ENCODE results near the gene ITGAD.

The ITGAD gene

GRCh38 chr16:31404353-31405064, 11.4 kb downstream of the ITGAD start:
- peak; percentile 96 for ATAC-seq
- TF ChIP-seq CSDC2 (CRISPR knock-in tag; IDR thresholded peaks at IDR 0.05) (no peak), ZNF70 (CRISPR knock-in tag; IDR thresholded peaks at IDR 0.05) (no peak), OSR1 (CRISPR knock-in tag; IDR thresholded peaks at IDR 0.05) (no peak), ZC3H10 (CRISPR knock-in tag; IDR thresholded peaks at IDR 0.05) (no peak), ZFP30 (CRISPR knock-in tag; IDR thresholded peaks at IDR 0.05) (no peak), ISL1 (CRISPR knock-in tag; IDR thresholded peaks at IDR 0.05) (no peak), BACH2 (CRISPR knock-in tag; IDR thresholded peaks at IDR 0.05; ENCODE audit: borderline replicate concordance) (no peak), CSRNP3 (CRISPR knock-in tag; IDR thresholded peaks at IDR 0.05) (no peak)
- TF ChIP-seq, protein P1, sequence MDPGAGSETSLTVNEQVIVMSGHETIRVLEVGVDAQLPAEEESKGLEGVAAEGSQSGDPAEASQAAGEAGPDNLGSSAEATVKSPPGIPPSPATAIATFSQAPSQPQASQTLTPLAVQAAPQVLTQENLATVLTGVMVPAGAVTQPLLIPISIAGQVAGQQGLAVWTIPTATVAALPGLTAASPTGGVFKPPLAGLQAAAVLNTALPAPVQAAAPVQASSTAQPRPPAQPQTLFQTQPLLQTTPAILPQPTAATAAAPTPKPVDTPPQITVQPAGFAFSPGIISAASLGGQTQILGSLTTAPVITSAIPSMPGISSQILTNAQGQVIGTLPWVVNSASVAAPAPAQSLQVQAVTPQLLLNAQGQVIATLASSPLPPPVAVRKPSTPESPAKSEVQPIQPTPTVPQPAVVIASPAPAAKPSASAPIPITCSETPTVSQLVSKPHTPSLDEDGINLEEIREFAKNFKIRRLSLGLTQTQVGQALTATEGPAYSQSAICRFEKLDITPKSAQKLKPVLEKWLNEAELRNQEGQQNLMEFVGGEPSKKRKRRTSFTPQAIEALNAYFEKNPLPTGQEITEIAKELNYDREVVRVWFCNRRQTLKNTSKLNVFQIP (CRISPR knock-in tag; IDR thresholded peaks at IDR 0.05; ENCODE audit: borderline replicate concordance, low read depth), result no peak

GRCh38 chr16:31407406-31407805, 14.3 kb downstream of the ITGAD start:
- ATAC-seq, result no peak
- TF ChIP-seq ZNF8 (CRISPR knock-in tag; IDR thresholded peaks at IDR 0.05) (no peak), TOX (CRISPR knock-in tag; IDR thresholded peaks at IDR 0.05; ENCODE audit: borderline replicate concordance) (no peak), ZNF565 (CRISPR knock-in tag; conservative IDR thresholded peaks at IDR 0.05; ENCODE audit: low read depth) (no peak)

DNA sequence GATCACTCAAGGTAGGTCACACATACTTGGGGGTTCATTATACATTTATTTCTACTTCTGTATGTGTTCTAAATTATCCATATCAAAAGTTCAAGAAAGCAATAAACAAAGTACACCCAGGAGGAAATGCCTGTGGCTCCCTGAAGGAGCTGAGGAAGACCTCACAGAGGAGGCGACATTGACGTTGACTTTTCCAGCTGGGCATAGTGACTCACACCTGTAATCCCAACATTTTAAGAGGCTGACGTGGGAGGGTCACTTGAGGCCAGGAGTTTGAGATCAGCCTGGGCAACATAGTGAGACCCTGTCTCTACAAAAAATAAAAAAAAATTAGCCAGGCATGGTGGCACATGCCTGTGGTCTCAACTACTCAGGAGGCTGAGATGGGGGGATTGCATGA, 16.3 kb downstream of the ITGAD start:
- ATAC-seq, result no peak
- TF ChIP-seq ESRRG (CRISPR knock-in tag; IDR thresholded peaks at IDR 0.05) (no peak), ZNF70 (CRISPR knock-in tag; IDR thresholded peaks at IDR 0.05) (no peak), ZNF8 (CRISPR knock-in tag; IDR thresholded peaks at IDR 0.05) (no peak), OSR1 (CRISPR knock-in tag; IDR thresholded peaks at IDR 0.05) (no peak), ZFP3 (CRISPR knock-in tag; IDR thresholded peaks at IDR 0.05) (no peak), ZC3H10 (CRISPR knock-in tag; IDR thresholded peaks at IDR 0.05) (no peak), BACH2 (CRISPR knock-in tag; IDR thresholded peaks at IDR 0.05; ENCODE audit: borderline replicate concordance) (no peak), CREB5 (CRISPR knock-in tag; IDR thresholded peaks at IDR 0.05; ENCODE audit: low read depth) (no peak), SNAI2 (CRISPR knock-in tag; IDR thresholded peaks at IDR 0.05) (no peak), CSDC2 (CRISPR knock-in tag; IDR thresholded peaks at IDR 0.05) (no peak), TCF4 (CRISPR knock-in tag; IDR thresholded peaks at IDR 0.05; ENCODE audit: borderline replicate concordance) (no peak), ARNTL (CRISPR knock-in tag; IDR thresholded peaks at IDR 0.05; ENCODE audit: borderline replicate concordance, low read depth) (no peak), PPARA (CRISPR knock-in tag; IDR thresholded peaks at IDR 0.05; ENCODE audit: borderline replicate concordance) (no peak), ZNF565 (CRISPR knock-in tag; conservative IDR thresholded peaks at IDR 0.05; ENCODE audit: low read depth) (no peak)
- TF ChIP-seq, protein P2, sequence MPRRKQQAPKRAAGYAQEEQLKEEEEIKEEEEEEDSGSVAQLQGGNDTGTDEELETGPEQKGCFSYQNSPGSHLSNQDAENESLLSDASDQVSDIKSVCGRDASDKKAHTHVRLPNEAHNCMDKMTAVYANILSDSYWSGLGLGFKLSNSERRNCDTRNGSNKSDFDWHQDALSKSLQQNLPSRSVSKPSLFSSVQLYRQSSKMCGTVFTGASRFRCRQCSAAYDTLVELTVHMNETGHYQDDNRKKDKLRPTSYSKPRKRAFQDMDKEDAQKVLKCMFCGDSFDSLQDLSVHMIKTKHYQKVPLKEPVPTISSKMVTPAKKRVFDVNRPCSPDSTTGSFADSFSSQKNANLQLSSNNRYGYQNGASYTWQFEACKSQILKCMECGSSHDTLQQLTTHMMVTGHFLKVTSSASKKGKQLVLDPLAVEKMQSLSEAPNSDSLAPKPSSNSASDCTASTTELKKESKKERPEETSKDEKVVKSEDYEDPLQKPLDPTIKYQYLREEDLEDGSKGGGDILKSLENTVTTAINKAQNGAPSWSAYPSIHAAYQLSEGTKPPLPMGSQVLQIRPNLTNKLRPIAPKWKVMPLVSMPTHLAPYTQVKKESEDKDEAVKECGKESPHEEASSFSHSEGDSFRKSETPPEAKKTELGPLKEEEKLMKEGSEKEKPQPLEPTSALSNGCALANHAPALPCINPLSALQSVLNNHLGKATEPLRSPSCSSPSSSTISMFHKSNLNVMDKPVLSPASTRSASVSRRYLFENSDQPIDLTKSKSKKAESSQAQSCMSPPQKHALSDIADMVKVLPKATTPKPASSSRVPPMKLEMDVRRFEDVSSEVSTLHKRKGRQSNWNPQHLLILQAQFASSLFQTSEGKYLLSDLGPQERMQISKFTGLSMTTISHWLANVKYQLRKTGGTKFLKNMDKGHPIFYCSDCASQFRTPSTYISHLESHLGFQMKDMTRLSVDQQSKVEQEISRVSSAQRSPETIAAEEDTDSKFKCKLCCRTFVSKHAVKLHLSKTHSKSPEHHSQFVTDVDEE (CRISPR knock-in tag; IDR thresholded peaks at IDR 0.05), result no peak
- TF ChIP-seq, protein P3, sequence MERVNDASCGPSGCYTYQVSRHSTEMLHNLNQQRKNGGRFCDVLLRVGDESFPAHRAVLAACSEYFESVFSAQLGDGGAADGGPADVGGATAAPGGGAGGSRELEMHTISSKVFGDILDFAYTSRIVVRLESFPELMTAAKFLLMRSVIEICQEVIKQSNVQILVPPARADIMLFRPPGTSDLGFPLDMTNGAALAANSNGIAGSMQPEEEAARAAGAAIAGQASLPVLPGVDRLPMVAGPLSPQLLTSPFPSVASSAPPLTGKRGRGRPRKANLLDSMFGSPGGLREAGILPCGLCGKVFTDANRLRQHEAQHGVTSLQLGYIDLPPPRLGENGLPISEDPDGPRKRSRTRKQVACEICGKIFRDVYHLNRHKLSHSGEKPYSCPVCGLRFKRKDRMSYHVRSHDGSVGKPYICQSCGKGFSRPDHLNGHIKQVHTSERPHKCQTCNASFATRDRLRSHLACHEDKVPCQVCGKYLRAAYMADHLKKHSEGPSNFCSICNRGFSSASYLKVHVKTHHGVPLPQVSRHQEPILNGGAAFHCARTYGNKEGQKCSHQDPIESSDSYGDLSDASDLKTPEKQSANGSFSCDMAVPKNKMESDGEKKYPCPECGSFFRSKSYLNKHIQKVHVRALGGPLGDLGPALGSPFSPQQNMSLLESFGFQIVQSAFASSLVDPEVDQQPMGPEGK (CRISPR knock-in tag; IDR thresholded peaks at IDR 0.05; ENCODE audit: borderline replicate concordance), result no peak
